Measurements from ENCODE around the gene PLA2G4F.
A peak's percentile ranks its signal among the peaks of the same experiment; 100 is the strongest.

The PLA2G4F gene, protein sequence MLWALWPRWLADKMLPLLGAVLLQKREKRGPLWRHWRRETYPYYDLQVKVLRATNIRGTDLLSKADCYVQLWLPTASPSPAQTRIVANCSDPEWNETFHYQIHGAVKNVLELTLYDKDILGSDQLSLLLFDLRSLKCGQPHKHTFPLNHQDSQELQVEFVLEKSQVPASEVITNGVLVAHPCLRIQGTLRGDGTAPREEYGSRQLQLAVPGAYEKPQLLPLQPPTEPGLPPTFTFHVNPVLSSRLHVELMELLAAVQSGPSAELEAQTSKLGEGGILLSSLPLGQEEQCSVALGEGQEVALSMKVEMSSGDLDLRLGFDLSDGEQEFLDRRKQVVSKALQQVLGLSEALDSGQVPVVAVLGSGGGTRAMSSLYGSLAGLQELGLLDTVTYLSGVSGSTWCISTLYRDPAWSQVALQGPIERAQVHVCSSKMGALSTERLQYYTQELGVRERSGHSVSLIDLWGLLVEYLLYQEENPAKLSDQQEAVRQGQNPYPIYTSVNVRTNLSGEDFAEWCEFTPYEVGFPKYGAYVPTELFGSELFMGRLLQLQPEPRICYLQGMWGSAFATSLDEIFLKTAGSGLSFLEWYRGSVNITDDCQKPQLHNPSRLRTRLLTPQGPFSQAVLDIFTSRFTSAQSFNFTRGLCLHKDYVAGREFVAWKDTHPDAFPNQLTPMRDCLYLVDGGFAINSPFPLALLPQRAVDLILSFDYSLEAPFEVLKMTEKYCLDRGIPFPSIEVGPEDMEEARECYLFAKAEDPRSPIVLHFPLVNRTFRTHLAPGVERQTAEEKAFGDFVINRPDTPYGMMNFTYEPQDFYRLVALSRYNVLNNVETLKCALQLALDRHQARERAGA

DNA sequence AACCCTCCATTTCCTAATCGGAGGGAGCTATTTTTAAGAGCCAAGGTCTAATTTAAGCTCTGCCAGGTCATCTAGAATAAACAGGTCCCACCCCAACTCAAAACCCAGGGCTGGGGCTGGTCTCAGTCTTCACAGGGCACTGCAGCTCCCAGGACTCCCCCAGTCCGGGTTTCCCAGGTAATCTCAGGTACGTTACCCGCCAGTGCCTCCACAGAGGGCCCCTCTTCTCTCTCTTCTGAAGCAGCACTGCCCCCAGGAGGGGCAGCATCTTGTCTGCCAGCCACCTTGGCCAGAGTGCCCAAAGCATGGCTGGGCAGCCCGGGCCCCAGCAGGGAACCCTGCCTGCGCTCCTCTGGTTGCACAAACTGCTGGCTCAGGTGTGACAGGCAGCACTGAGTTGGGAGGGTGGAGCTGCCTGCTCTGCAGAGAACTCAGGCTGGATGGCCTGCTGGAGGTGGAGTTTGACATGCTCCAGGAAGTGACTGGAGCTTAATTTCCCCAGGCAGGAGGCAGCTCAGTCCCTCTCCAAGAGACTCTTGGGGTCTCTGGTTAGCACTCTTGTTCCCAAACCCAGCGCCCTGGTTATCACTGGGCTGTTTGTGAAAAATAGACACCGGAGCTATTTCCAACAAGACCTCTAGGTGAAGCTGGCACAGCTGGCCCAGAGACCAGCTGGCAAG, at the start of gene PLA2G4F:
Gene PLA2G4F, minus strand, starts transcription at position 394 of the 680 bp plus-strand sequence. Its CDS starts 87 bp downstream, at position 307.
- no peak for ATAC-seq
- Mint-ChIP-seq H3K27ac (no peak within 1 kb of the TSS), H3K36me3 (peaks cover 18% of the 10 kb centered on the region), H3K9me3 (no peaks in the 10 kb centered on the region), H3K4me3 (no peak within 1 kb of the TSS), H3K4me1 (no peaks in the 10 kb centered on the region)
- DNase-seq (ENCODE audit: low spot score in 2 of 2) = no peak

DNA sequence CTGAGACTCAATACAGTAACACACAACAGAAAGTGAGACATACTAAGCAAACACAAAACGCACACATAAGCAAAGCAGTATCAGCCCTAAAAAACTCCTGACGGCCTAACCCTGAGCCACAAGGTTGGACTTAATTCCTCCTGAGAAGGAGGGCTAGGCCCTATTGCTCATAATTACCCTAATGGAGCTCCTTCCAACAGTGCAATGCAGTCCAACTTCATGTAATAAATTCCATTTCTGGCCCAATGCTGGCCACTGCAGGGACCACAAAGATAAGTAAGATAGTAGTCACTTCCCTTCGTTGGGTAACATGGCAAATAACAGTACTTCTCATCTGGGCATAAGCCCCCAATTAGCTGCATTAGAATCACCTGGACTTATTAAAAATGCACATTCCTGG, 47.5 kb upstream of the PLA2G4F start:
- H3K27ac Mint-ChIP-seq = no peak overlapping the region
- H3K9me3 Mint-ChIP-seq = no peaks in the 10 kb centered on the region
- peaks cover 52% of the 10 kb centered on the region for H3K4me1 Mint-ChIP-seq
- ATAC-seq = no peak
- H3K4me3 Mint-ChIP-seq = no peak overlapping the region
- no peak for DNase-seq (ENCODE audit: low spot score in 2 of 2)
- peaks cover 46% of the 10 kb centered on the region for H3K36me3 Mint-ChIP-seq

DNA sequence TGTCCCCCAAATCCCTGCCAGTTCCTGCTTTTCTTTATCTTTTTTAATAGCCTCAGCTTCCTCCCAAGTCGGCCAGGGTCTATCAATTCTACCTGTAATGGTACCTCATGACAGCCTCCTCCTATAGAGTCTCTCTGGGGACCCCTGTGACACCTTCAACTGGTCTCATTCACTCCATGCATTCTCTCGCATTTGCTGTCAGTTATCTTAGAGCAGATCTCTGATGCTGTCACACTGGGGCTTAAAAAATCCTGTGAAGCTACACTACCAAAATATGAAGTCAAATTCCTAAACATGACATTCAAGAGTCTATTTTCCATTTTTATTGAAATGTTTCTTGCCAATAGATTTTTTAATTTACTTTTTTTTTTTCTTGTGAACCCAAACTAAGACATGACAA, 46.2 kb upstream of the PLA2G4F start:
- H3K36me3 Mint-ChIP-seq = peaks cover 53% of the 10 kb centered on the region
- ATAC-seq = no peak
- H3K9me3 Mint-ChIP-seq = no peaks in the 10 kb centered on the region
- no peak overlapping the region for H3K4me3 Mint-ChIP-seq
- DNase-seq (ENCODE audit: low spot score in 2 of 2) = no peak
- peaks cover 52% of the 10 kb centered on the region for H3K4me1 Mint-ChIP-seq
- peak overlapping the region; percentile 5 for H3K27ac Mint-ChIP-seq

DNA sequence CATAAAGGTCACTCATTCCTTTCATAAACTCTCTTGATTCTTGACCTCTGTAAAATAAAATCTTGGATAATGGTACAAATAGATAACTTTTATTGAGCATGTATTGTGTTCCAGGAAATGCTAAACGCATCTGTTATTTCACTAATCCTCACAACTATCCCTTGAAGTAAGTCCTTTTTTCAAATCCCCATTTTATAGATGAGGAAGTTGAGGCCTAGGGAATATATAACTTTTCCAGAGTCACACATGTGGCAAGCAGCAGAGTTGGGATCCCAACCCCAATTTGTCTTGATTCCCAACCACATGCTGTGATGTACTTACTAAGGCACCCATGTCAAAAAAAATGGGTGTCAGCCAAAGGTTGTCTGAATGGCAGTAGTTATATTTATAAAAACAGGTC, 45.4 kb upstream of the PLA2G4F start:
- peaks cover 57% of the 10 kb centered on the region for H3K36me3 Mint-ChIP-seq
- no peak overlapping the region for H3K4me3 Mint-ChIP-seq
- H3K4me1 Mint-ChIP-seq = peaks cover 43% of the 10 kb centered on the region
- ATAC-seq (no peak), DNase-seq (ENCODE audit: low spot score in 2 of 2) (no peak)
- no peaks in the 10 kb centered on the region for H3K9me3 Mint-ChIP-seq
- H3K27ac Mint-ChIP-seq = no peak overlapping the region

DNA sequence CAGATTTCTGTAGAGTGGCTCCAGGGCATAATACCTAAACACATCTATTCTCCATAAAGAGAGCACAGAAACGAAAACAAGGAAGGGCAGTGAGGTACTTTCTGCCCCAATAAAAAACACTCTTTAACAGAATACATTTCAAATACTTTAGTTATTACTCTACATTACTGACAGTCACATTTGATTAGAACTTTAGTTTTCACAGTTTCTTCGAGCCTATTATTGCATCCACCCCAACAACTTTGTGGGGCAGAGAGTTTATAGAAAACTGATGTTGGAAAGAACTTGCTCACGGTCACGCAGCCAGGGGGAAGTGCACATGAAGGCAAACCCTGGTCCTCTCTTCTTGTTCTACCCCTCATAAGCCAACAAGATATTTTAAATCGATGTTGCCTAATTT, 42.7 kb upstream of the PLA2G4F start:
- Mint-ChIP-seq H3K9me3 (no peaks in the 10 kb centered on the region), H3K4me1 (peaks cover 21% of the 10 kb centered on the region), H3K36me3 (peaks cover 74% of the 10 kb centered on the region), H3K27ac (peak overlapping the region; percentile 56), H3K4me3 (no peak overlapping the region)
- ATAC-seq = no peak
- DNase-seq (ENCODE audit: low spot score in 2 of 2) = no peak

DNA sequence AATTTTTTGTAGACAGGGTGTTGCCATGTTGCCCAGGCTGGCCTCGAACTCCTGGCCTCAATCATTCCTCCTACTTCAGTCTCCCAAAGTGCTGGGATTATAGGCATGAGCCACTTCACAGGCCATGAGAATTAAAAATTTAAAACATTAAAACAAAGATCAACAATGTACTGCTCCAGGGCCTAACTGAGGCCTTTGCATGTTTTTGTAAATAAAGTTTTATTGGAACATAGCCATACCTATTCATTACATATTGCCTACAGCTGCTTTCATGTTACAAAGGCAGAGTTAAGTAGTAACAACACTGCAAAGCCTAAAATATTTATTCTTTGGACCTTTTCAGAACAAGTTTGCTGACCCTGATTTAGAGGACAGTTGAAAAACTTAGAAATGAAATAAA, 42.1 kb upstream of the PLA2G4F start:
- no peak overlapping the region for H3K27ac Mint-ChIP-seq
- no peak for ATAC-seq
- peaks cover 21% of the 10 kb centered on the region for H3K4me1 Mint-ChIP-seq
- H3K36me3 Mint-ChIP-seq = peaks cover 76% of the 10 kb centered on the region
- no peak for DNase-seq (ENCODE audit: low spot score in 2 of 2)
- no peaks in the 10 kb centered on the region for H3K9me3 Mint-ChIP-seq
- H3K4me3 Mint-ChIP-seq = no peak overlapping the region

- DNase-seq (ENCODE audit: low spot score in 2 of 2) = no peak
- Mint-ChIP-seq H3K9me3 (no peaks in the 10 kb centered on the region), H3K27ac (no peak overlapping the region)
Observed at GRCh38 chr15:42194513-42194912, 38.1 kb upstream of the PLA2G4F start.

GRCh38 chr15:42193383-42193782, 36.9 kb upstream of the PLA2G4F start:
- no peak overlapping the region for H3K4me3 Mint-ChIP-seq
- peak; percentile 78 for ATAC-seq
- no peak for DNase-seq (ENCODE audit: low spot score in 2 of 2)
- H3K36me3 Mint-ChIP-seq = peaks cover 92% of the 10 kb centered on the region
- H3K9me3 Mint-ChIP-seq = no peaks in the 10 kb centered on the region
- H3K4me1 Mint-ChIP-seq = peaks cover 22% of the 10 kb centered on the region
- peak overlapping the region; percentile 77 for H3K27ac Mint-ChIP-seq

More at GRCh38 chr15:42194513-42194912, 38.1 kb upstream of the PLA2G4F start:
- Mint-ChIP-seq H3K4me1 (peaks cover 27% of the 10 kb centered on the region), H3K36me3 (peaks cover 92% of the 10 kb centered on the region), H3K4me3 (no peak overlapping the region)
- ATAC-seq = peak; percentile 55

- no peak for ATAC-seq
- Mint-ChIP-seq H3K9me3 (no peaks in the 10 kb centered on the region), H3K36me3 (peaks cover 93% of the 10 kb centered on the region), H3K4me3 (no peak overlapping the region), H3K27ac (peak overlapping the region; percentile 52), H3K4me1 (peaks cover 22% of the 10 kb centered on the region)
- DNase-seq (ENCODE audit: low spot score in 2 of 2) = no peak
Observed at GRCh38 chr15:42191610-42192346, 35.3 kb upstream of the PLA2G4F start.

GRCh38 chr15:42190370-42190769, 33.9 kb upstream of the PLA2G4F start:
- Mint-ChIP-seq H3K27ac (no peak overlapping the region), H3K4me3 (no peak overlapping the region), H3K9me3 (no peaks in the 10 kb centered on the region), H3K4me1 (peaks cover 22% of the 10 kb centered on the region), H3K36me3 (peaks cover 93% of the 10 kb centered on the region)
- ATAC-seq (no peak), DNase-seq (ENCODE audit: low spot score in 2 of 2) (no peak)

- peaks cover 6% of the 10 kb centered on the region for H3K4me1 Mint-ChIP-seq
- H3K9me3 Mint-ChIP-seq = no peaks in the 10 kb centered on the region
- no peak for DNase-seq (ENCODE audit: low spot score in 2 of 2)
- no peak for ATAC-seq
- H3K27ac Mint-ChIP-seq = no peak overlapping the region
- H3K36me3 Mint-ChIP-seq = peaks cover 100% of the 10 kb centered on the region
- H3K4me3 Mint-ChIP-seq = no peak overlapping the region
Observed at GRCh38 chr15:42185801-42186200, 29.4 kb upstream of the PLA2G4F start.

DNA sequence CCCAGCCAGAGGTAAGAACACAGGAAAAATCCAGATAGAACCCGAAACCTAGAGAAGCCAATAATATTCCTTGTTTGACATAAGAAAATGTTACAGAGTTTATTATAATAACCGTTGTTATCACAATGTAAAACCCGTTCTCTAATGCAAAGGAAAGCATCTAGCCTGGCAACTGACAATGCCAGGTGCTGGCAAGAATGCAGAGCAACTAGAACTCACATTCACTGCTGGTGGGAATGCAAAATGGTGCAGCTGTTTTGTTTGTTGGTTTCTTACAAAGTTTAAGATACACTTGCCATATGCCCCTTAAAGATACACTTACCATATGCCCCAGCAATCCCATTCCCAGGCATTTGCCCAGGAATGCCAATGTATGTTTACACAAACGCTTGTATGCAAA, 28.3 kb upstream of the PLA2G4F start:
- DNase-seq (ENCODE audit: low spot score in 2 of 2) (no peak), ATAC-seq (no peak)
- Mint-ChIP-seq H3K9me3 (no peaks in the 10 kb centered on the region), H3K4me3 (no peak overlapping the region), H3K36me3 (peaks cover 100% of the 10 kb centered on the region), H3K27ac (no peak overlapping the region), H3K4me1 (no peaks in the 10 kb centered on the region)

- H3K27ac Mint-ChIP-seq = no peak overlapping the region
- no peak for DNase-seq (ENCODE audit: low spot score in 2 of 2)
- peaks cover 100% of the 10 kb centered on the region for H3K36me3 Mint-ChIP-seq
- no peaks in the 10 kb centered on the region for H3K4me1 Mint-ChIP-seq
- no peaks in the 10 kb centered on the region for H3K9me3 Mint-ChIP-seq
- no peak for ATAC-seq
- no peak overlapping the region for H3K4me3 Mint-ChIP-seq
Observed at GRCh38 chr15:42184296-42184695, 27.9 kb upstream of the PLA2G4F start.

DNA sequence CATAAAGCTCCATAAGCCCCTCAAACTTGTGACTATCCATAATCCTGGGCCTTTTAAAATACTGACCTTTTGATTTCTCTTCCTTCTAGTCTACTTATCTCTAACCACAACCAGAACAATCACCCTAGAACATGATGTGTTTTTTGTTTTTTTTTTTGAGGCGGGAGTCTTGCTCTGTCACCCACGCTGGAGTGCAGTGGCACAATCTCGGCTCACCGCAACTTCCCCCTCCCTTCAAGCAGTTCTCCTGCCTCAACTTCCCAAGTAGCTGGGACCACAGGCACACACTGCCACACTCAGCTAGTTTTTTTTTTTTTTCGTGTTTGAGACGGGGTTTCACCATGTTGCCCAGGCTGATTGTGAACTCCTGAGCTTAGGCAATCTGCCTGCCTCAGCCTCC, 26.5 kb upstream of the PLA2G4F start:
- ATAC-seq (no peak), DNase-seq (ENCODE audit: low spot score in 2 of 2) (no peak)
- Mint-ChIP-seq H3K4me3 (no peak overlapping the region), H3K9me3 (no peaks in the 10 kb centered on the region), H3K27ac (peak overlapping the region; percentile 60), H3K4me1 (no peaks in the 10 kb centered on the region), H3K36me3 (peaks cover 100% of the 10 kb centered on the region)

Data from stimulated activated effector memory CD8-positive, alpha-beta T cell treated with anti-CD3 and anti-CD28 coated beads, Interleukin-12 subunit alpha, Interleukin-12 subunit beta, amount 100 ng/mL, for 72 hours (primary cell).